PC-3 (cell line): ENCODE measurements around the gene VIPR2. TPM values are rescaled to one million over a fixed set of nuclear protein-coding genes. Genes with fewer than 3 reads are reported as not detected.

Source experiments
- ATAC-seq: fragments of 200-7000 bp; cut with Tn5 transposase; 2 replicates; pipeline ENCODE4 v1.9.1; 2020; ENCODE audit warnings: mild to moderate bottlenecking, moderate library complexity
- BruUV-seq: library from RNA; stranded (reverse); fragments of 400-500 nt; replicated peaks from 2 replicates; lab custom pipeline; 2021; lab: Mats Ljungman, UMichigan
- CTCF ChIA-PET: fragments of 300-600 bp; sonication (Branson Sonifier 250); formaldehyde crosslinking; loops from one replicate; lab custom pipeline; 2022; ENCODE audit warnings: antibody characterized with exemption; lab: Charles Lee
- POLR2A ChIA-PET: fragments of 300-600 bp; sonication (Branson Sonifier 250); formaldehyde crosslinking; loops from one replicate; lab custom pipeline; 2022; ENCODE audit warnings: antibody characterized with exemption; ENCODE audit not compliant: unreplicated experiment; lab: Charles Lee
- DNase-seq: peaks from one replicate; pipeline ENCODE4 v3.0.0-alpha.2; 2015
- H2AFZ ChIP-seq: fragments of 300-600 bp; sonication (generic); 2 replicates; pipeline ENCODE4 v1.6.0; 2016; ENCODE audit warnings: antibody characterized with exemption, low read length
- H3F3A ChIP-seq: fragments of 300-600 bp; sonication (generic); one replicate; pipeline ENCODE4 v1.6.0; 2017; ENCODE audit warnings: antibody characterized with exemption, low read length, control low read depth, mild to moderate bottlenecking; ENCODE audit not compliant: unreplicated experiment
- H3K27ac ChIP-seq: fragments of 300-600 bp; sonication (generic); 2 replicates; pipeline ENCODE4 v1.5.1; 2016; ENCODE audit warnings: mild to moderate bottlenecking, low read length
- H3K27me3 ChIP-seq: fragments of 300-600 bp; sonication (generic); 2 replicates; pipeline ENCODE4 v1.6.1; 2016; ENCODE audit warnings: low read length, mixed read lengths
- H3K36me3 ChIP-seq: fragments of 300-600 bp; sonication (generic); 2 replicates; pipeline ENCODE4 v1.6.1; 2016; ENCODE audit warnings: low read depth, mixed run types, low read length, mixed read lengths
- H3K4me1 ChIP-seq: fragments of 300-600 bp; sonication (generic); 2 replicates; pipeline ENCODE4 v1.5.1; 2016; ENCODE audit warnings: low read length; ENCODE audit not compliant: insufficient read depth
- H3K4me2 ChIP-seq: fragments of 300-600 bp; sonication (generic); 2 replicates; pipeline ENCODE4 v1.6.0; 2016; ENCODE audit warnings: low read length
- H3K4me3 ChIP-seq: fragments of 300-600 bp; sonication (generic); 2 replicates; pipeline ENCODE4 v1.5.1; 2016; ENCODE audit warnings: mild to moderate bottlenecking, low read length, mixed read lengths
- H3K79me2 ChIP-seq: fragments of 300-600 bp; sonication (generic); 2 replicates; pipeline ENCODE4 v1.6.1; 2017; ENCODE audit warnings: low read length, mixed read lengths
- H3K9ac ChIP-seq: fragments of 300-600 bp; sonication (generic); 2 replicates; pipeline ENCODE4 v1.6.0; 2016; ENCODE audit warnings: mild to moderate bottlenecking, low read length
- H3K9me2 ChIP-seq: fragments of 300-600 bp; sonication (generic); replicated peaks from 2 replicates; pipeline ENCODE4 v1.6.1; 2016; ENCODE audit warnings: mixed run types, low read length, mixed read lengths
- H3K9me3 ChIP-seq: fragments of 300-600 bp; sonication (generic); 2 replicates; pipeline ENCODE4 v1.6.1; 2016; ENCODE audit warnings: low read length, mixed read lengths
- H4K20me1 ChIP-seq: fragments of 300-600 bp; sonication (generic); 2 replicates; pipeline ENCODE4 v1.6.1; 2016; ENCODE audit warnings: low read length, mixed read lengths
- EZH2 ChIP-seq: fragments of 300-600 bp; sonication (generic); IDR thresholded peaks from one replicate; pipeline ENCODE4 v1.6.1; 2017; ENCODE audit warnings: antibody characterized with exemption, mild to moderate bottlenecking, low read length; ENCODE audit not compliant: unreplicated experiment
- EZH2phosphoT487 ChIP-seq: fragments of 300-600 bp; sonication (generic); IDR thresholded peaks from 2 replicates; pipeline ENCODE4 v1.6.1; 2018; ENCODE audit warnings: mild to moderate bottlenecking, antibody characterized with exemption, low read length, borderline replicate concordance
- intact Hi-C: fragments of 100-400 bp; cut with micrococcal nuclease; formaldehyde crosslinking; loops from 2 replicates; pipeline ENCODE4 v1.9.0; 2023
- total RNA-seq: library from RNA; depleted of rRNA; stranded (reverse); fragments of >200 nt; gene quantifications from 2 replicates; pipeline ENCODE4 v1.2.3, GENCODE V29; 2014
- TF ChIP-seq, protein P1 (sequence below): fragments of 300-600 bp; sonication (generic); conservative IDR thresholded peaks from 2 replicates; pipeline ENCODE4 v1.5.1; 2017; ENCODE audit warnings: antibody characterized with exemption, low read depth, mild to moderate bottlenecking, low read length

Gene VIPR2
- total RNA-seq, 1 experiment from 2014 or later = not detected

GRCh38 chr7:159028508-159029401 is 115.9 kb downstream of the VIPR2 start:
- Histone ChIP-seq H3K4me1 (peaks cover 25% of the 10 kb centered on the region), H3F3A (no peaks in the 10 kb centered on the region), H3K27ac (no peak overlapping the region), H3K36me3 (no peaks in the 10 kb centered on the region), H3K4me2 (no peak overlapping the region), H3K79me2 (no peaks in the 10 kb centered on the region), H3K4me3 (no peak overlapping the region), H4K20me1 (no peaks in the 10 kb centered on the region), H3K9me2 (no peaks in the 10 kb centered on the region), H3K27me3 (no peaks in the 10 kb centered on the region), H2AFZ (no peak overlapping the region), H3K9ac (no peak overlapping the region), H3K9me3 (no peaks in the 10 kb centered on the region)
- POLR2A ChIA-PET = no interaction called here
- TF ChIP-seq, protein P1, sequence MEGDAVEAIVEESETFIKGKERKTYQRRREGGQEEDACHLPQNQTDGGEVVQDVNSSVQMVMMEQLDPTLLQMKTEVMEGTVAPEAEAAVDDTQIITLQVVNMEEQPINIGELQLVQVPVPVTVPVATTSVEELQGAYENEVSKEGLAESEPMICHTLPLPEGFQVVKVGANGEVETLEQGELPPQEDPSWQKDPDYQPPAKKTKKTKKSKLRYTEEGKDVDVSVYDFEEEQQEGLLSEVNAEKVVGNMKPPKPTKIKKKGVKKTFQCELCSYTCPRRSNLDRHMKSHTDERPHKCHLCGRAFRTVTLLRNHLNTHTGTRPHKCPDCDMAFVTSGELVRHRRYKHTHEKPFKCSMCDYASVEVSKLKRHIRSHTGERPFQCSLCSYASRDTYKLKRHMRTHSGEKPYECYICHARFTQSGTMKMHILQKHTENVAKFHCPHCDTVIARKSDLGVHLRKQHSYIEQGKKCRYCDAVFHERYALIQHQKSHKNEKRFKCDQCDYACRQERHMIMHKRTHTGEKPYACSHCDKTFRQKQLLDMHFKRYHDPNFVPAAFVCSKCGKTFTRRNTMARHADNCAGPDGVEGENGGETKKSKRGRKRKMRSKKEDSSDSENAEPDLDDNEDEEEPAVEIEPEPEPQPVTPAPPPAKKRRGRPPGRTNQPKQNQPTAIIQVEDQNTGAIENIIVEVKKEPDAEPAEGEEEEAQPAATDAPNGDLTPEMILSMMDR = no peak
- TF ChIP-seq EZH2 (no peak), EZH2phosphoT487 (no peak)
- intact Hi-C loops = no loop called here
- ATAC-seq (no peak), DNase-seq (no peak)
- CTCF ChIA-PET = no interaction called here
- BruUV-seq = no TSS peak

DNA sequence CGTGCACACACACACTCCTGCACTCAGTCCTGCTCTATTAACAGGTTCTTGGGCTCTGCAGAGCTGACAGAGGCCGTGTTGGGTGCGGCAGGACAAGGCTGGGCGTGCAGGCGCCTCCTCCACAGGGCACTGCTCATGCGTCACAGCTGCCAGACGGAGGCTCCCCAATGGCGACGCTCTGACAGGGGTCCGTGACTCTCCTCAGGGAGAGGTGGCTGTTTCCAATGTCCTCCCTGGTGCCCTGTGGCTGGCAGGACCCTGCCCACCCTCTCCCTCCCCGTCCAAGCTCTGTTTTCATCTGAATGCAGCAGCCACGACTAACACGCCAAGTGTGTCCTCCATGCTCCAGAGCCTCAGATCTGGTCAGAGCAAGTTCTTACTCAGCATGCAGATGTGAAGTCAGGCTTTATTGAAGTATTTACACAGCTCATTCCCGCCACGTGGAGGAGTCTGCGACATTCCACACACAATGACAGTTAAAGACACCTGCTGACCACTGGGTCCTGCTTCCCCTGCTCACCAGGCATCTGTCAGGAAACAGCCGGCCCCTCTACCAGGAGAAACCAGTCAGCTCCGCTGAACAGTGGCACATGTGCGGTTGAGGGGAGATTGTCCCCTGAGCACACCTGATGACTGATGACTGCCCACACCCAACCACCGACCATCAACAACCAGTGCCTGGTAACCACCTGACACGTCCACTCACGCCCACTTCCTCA is 116.7 kb downstream of the VIPR2 start:
- peak; percentile 92 for ATAC-seq
- POLR2A ChIA-PET = no interaction called here

More for the DNA sequence above, 116.7 kb downstream of the VIPR2 start:
- Histone ChIP-seq H3K4me2 (peak overlapping the region; percentile 61), H3K36me3 (no peaks in the 10 kb centered on the region), H4K20me1 (no peaks in the 10 kb centered on the region), H2AFZ (peak overlapping the region; percentile 52), H3K9me2 (no peaks in the 10 kb centered on the region), H3K79me2 (no peaks in the 10 kb centered on the region), H3K9ac (peak overlapping the region; percentile 14; the same call in 1 of the 2 replicates), H3K27ac (peak overlapping the region; percentile 47), H3K27me3 (no peaks in the 10 kb centered on the region), H3K9me3 (no peaks in the 10 kb centered on the region), H3K4me1 (peaks cover 29% of the 10 kb centered on the region), H3K4me3 (peak overlapping the region; percentile 18; the same call in 1 of the 2 replicates), H3F3A (no peaks in the 10 kb centered on the region)
- CTCF ChIA-PET = no interaction called here
- peak; percentile 47 for DNase-seq
- no peak for TF ChIP-seq EZH2
- TF ChIP-seq, protein P1 = no peak
- no peak for TF ChIP-seq EZH2phosphoT487
- no TSS peak for BruUV-seq
- intact Hi-C loops = no loop called here
